SK-N-MC (cell line): ENCODE measurements around the gene CNGB1.
A peak's percentile ranks its signal among the peaks of the same experiment; 100 is the strongest.

ENCODE experiments used
- DNase-seq: peaks from one replicate; pipeline ENCODE4 v3.0.0-alpha.2; 2011; ENCODE audit warnings: low read depth, low spot score
- H3K27ac ChIP-seq: fragments of 200-600 bp; sonication (generic); 2 replicates; pipeline ENCODE4 v1.5.1; 2016; ENCODE audit warnings: mixed run types
- H3K36me3 ChIP-seq: fragments of 200-600 bp; sonication (generic); 2 replicates; pipeline ENCODE4 v1.6.1; 2017; ENCODE audit warnings: antibody characterized with exemption, low read length, mixed read lengths; ENCODE audit not compliant: insufficient read depth
- H3K4me3 ChIP-seq: fragments of 200-600 bp; sonication (generic); 2 replicates; pipeline ENCODE4 v1.5.1; 2016
- H3K9ac ChIP-seq: fragments of 200-600 bp; sonication (generic); 2 replicates; pipeline ENCODE4 v1.8.0; 2017; ENCODE audit warnings: mixed run types, mixed read lengths; ENCODE audit not compliant: insufficient read length
- H3K9me3 ChIP-seq: fragments of 200-600 bp; sonication (generic); 2 replicates; pipeline ENCODE4 v1.6.1; 2017; ENCODE audit warnings: low read depth, mild to moderate bottlenecking, antibody characterized with exemption, low read length, moderate library complexity, mixed read lengths
- EZH2 ChIP-seq: fragments of 200-600 bp; sonication (generic); IDR thresholded peaks from one replicate; pipeline ENCODE4 v1.6.1; 2017; ENCODE audit warnings: antibody characterized with exemption
- FOXP2 ChIP-seq: optimal IDR thresholded peaks from 2 replicates; pipeline ENCODE3; 2011; ENCODE audit warnings: mild to moderate bottlenecking, moderate library complexity; ENCODE audit not compliant: insufficient read depth; ENCODE audit errors: extremely low read length, control extremely low read depth
- POLR2AphosphoS5 ChIP-seq: IDR thresholded peaks from 2 replicates; pipeline ENCODE4 v1.6.1; 2012; ENCODE audit warnings: mild to moderate bottlenecking, low read depth, low read length, borderline replicate concordance

The CNGB1 gene

DNA sequence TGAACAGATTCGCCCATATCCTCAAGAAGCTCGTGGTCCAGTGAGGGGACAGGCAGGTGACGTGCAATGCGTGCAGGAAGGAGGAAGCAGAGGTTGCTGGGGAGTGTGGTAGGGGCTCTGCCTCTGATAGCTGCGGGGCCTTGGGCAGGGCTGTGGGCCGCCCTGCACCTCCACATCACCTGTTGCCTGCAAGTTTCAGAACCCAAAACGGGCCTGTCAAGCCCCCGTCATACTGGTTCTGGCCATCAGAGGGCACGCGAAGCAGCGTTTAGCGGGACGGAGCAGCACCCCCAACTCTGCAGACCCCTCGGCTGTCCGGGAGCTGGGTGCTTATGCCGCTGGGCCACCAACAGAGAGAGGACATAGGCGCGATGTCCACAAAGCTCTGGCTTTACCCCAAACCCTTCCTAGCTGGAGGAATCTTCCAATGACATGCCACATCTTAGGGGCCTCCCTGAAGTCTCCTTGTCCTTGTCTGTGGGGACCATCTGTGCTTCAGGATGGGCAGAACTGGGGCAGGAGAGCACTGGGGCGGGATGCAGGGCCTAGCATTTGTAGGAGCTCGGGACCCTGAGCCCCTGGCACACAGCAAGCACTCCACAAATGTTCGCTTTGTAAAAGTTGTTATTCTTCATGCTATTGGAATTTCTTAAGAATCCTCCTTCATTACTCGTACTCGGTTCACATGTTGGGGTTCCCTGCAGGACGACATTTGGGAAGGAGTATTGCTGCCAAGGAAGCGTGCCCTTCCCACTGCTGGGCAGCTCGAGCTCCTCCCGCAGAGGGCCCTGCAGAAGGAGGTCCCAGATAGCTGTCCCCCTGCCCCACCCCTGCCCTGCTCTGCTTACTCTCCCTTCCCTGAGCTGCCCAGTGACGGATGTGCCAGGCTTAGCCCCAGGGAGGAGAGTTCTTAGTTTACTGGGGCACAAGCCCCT lies 64.3 kb downstream of the CNGB1 start:
- no peaks in the 10 kb centered on the region for H3K36me3 ChIP-seq
- no peak for DNase-seq

DNA sequence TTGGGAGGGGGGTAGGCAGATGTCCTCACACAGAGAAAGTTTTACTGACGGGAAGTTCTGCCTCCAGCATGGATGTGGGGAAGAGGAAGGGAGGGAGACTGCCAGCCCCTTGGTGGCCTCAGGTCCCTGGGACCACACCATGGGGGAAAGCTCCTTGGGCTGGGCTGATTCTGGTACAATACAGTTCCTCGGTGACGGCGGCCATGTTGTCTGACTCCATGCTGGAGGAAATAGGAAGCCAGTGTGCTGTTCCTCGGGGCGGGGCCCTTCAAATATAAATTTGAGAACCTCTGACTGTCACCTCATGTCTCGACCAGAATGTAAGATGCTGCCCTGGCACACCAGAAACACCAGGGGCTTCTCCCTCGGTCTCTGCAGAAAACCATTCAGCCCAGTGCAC lies 66.8 kb downstream of the CNGB1 start:
- Histone ChIP-seq H3K9me3 (no peaks in the 10 kb centered on the region), H3K36me3 (no peaks in the 10 kb centered on the region), H3K9ac (no peak overlapping the region), H3K27ac (no peak overlapping the region), H3K4me3 (no peak overlapping the region)
- TF ChIP-seq FOXP2 (no peak), EZH2 (no peak), POLR2AphosphoS5 (no peak)
- no peak for DNase-seq

More for the DNA sequence above, 64.3 kb downstream of the CNGB1 start:
- no peak for TF ChIP-seq POLR2AphosphoS5
- no peak overlapping the region for H3K4me3 ChIP-seq
- no peak overlapping the region for H3K9ac ChIP-seq
- H3K27ac ChIP-seq = no peak overlapping the region
- H3K9me3 ChIP-seq = no peaks in the 10 kb centered on the region

DNA sequence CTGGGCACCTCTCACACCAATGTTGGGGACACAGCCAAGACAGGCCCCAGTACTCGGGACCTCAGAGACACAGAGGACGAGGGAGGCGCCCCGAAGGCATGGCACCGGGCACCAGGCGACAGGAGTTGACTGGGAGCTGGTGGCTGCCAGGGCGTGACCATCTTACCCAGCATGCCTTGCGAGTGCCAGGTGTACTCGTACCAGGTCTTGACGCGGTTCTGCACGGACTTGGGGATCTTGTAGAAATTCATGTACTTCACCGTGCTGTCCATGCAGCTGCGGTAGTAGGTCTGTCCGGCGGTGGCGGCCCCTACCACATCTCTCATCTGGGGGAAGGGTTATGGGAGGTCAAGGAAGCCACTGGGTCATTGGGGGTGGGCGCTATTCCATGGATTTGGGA lies 67.3 kb downstream of the CNGB1 start:
- Histone ChIP-seq H3K27ac (no peak overlapping the region), H3K9me3 (no peaks in the 10 kb centered on the region), H3K36me3 (no peaks in the 10 kb centered on the region), H3K4me3 (no peak overlapping the region), H3K9ac (no peak overlapping the region)
- no peak for TF ChIP-seq POLR2AphosphoS5
- TF ChIP-seq EZH2 = no peak
- TF ChIP-seq FOXP2 = no peak
- no peak for DNase-seq

DNA sequence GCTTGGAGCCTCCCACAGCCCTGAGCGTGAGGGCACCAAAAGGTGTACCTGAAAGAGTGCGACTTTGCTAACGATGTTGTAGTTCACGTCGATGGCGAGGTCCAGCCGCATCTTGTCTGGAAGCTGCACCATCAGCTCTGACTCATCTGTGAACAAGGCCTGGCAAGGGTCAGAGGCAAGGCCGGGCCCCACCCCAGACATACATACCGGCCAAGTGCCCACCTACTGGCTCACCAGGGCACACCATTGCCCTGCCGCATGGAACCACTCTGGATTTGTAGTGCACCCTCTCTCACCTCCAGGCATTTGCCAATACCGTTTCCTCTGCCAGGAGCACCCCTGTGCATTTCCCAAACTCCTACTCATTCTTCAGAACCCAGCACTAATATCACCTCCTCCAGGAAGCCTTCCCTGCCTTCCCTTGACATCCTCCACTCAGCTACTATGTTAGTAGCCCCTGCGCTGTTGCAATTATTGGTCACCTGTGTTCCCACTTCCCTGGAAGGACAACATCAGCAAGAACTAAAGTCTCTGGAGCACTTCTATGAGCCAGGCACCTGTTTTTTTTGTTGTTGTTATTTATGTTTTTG lies 69.4 kb downstream of the CNGB1 start:
- Histone ChIP-seq H3K4me3 (no peak overlapping the region), H3K36me3 (no peaks in the 10 kb centered on the region), H3K9ac (no peak overlapping the region), H3K9me3 (no peaks in the 10 kb centered on the region), H3K27ac (no peak overlapping the region)
- DNase-seq = no peak
- no peak for TF ChIP-seq POLR2AphosphoS5
- TF ChIP-seq EZH2 = no peak
- TF ChIP-seq FOXP2 = no peak

DNA sequence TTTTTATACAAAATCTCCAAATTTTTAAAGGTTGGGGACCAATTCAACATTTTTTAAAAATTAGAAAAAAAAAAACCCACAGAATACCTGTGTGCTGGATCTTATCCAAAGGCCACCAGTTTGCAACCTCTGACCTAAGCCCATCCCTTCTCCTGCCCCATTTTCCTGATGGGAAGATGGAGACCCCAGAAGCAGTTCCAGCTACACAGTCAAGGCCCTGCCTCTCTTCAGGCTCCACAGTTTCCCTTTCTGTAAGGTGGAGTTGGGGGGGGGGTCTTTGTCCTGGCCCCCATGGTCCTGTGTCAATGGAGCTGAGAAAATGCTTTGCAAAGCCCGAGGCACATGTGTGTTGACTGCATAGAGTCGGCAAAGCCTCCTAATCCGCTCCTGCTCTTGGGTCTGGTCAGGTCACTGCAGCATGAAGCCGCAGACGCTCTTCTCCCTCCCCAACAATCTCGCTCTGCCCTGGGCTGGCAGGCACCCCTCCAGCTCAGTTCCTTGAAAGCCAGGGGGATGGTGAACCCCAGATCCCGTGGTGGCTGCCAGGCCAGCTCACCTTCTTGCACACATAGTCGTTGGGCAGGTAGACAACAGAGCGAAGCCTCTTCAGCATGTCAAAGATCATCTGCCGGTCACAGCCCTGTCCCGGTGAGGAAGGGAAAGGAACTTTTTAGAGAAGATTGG lies 70.0 kb downstream of the CNGB1 start:
- no peaks in the 10 kb centered on the region for H3K36me3 ChIP-seq
- no peak overlapping the region for H3K4me3 ChIP-seq
- no peak for DNase-seq
- TF ChIP-seq FOXP2 = no peak
- TF ChIP-seq POLR2AphosphoS5 = no peak
- no peak for TF ChIP-seq EZH2
- H3K9ac ChIP-seq = no peak overlapping the region
- no peak overlapping the region for H3K27ac ChIP-seq
- H3K9me3 ChIP-seq = no peaks in the 10 kb centered on the region

DNA sequence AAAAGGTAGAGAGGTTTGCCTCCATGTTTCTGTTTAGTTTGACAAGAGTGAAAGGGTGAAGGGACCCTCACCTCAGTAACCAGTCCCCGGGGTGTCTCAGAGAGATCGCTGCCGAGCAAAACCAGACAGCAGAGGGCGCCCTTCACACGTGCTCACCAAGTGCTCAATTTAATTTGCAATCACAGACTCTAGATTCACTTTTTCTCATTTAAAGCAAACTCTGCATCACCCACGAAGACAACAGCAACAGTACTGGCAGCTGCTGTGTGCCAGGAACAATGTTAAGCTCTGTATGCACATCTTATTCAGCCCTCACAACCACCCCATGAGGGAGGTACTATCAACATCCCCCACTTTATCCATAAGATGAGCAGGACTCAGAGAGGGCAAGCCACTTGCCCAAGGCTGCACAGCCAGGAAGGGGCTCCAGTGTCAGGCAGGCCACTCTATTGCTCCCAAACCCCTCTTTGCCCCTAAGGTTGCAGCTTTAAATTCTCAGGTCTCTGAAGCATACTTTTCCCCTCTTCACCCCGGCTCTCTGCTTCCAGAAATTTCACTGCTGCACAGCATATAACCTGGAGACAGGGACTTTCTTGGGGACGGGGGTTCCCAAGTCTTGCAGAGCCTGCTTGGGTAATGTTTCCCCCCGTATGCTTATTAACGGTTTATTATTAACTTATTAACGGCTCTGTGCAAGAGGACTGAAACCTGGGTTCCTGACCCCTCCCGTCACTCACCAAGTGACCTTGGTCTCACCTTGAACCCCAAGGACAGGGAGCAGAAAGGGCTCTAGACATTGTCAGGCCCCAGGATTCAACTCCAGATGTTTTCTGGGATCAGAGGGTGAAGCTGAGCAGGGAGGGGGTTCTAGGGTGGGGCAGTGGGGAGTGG lies 70.9 kb downstream of the CNGB1 start:
- TF ChIP-seq FOXP2 = no peak
- Histone ChIP-seq H3K9me3 (no peaks in the 10 kb centered on the region), H3K27ac (no peak overlapping the region), H3K9ac (no peak overlapping the region), H3K4me3 (no peak overlapping the region), H3K36me3 (no peaks in the 10 kb centered on the region)
- DNase-seq = peak; percentile 28

DNA sequence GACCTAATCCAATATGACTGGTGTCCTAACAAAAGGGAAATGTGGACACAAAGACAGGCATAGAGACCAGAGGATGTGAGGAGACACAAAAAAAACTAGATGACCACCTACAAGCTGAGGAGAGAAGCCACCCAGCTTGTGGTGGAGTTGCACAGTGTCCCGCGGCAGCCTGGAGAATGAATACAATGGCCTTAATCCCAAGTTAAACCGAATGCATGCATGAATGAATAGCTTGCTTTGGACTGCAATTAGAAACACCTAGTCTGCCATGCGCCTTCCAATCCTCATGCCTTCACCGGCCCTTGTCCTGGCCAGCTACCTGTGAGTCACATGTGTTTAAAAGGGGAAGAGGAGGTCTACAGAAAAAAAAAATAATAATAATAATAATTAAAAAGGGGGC lies 72.0 kb downstream of the CNGB1 start:
- Histone ChIP-seq H3K4me3 (no peak overlapping the region), H3K9ac (no peak overlapping the region), H3K36me3 (no peaks in the 10 kb centered on the region), H3K9me3 (no peaks in the 10 kb centered on the region), H3K27ac (no peak overlapping the region)
- TF ChIP-seq FOXP2 (no peak), POLR2AphosphoS5 (no peak), EZH2 (no peak)
- no peak for DNase-seq

DNA sequence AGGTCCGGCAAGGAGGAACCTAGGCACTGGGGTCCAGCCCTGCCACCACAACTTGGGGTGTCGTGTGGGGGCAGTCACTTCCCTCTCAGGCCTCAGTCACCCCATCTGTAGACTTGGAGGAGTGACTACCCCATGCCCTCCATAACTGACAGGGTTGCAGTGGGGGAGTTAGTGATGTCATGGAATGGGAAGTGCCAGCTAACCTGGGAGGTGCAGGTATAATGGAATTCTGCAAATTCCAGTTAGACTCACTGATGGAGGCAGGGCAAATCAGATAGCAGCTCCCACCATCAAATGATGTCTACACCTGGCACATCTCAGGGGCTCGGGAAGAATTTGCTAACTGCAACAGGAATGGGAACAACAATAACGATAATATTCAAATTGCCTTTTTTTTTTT lies 72.9 kb downstream of the CNGB1 start:
- no peak for TF ChIP-seq EZH2
- no peak for TF ChIP-seq FOXP2
- no peak for TF ChIP-seq POLR2AphosphoS5
- Histone ChIP-seq H3K4me3 (no peak overlapping the region), H3K9ac (no peak overlapping the region), H3K36me3 (no peaks in the 10 kb centered on the region), H3K9me3 (no peaks in the 10 kb centered on the region), H3K27ac (no peak overlapping the region)
- DNase-seq = no peak
